ENCODE results near the gene LARP4B.
"Not testable (repeated sequence)": the region's sequence is repeated elsewhere in the genome, so short reads cannot be mapped to it uniquely, and the experiment has no call there.

The LARP4B gene

GRCh38 chr10:944034-944831 is 12.7 kb upstream of the LARP4B start:
- H3K4me1 ChIP-seq (ENCODE audit: control insufficient read depth, insufficient read depth, low read length) = no peaks in the 10 kb centered on the region
- H3K4me3 ChIP-seq (ENCODE audit: low read length) = no peak overlapping the region
- H3K36me3 ChIP-seq (ENCODE audit: control insufficient read depth, insufficient read depth, low read length) = no peaks in the 10 kb centered on the region
- H3K27ac ChIP-seq (ENCODE audit: low read length) = no peak overlapping the region
- no peak for DNase-seq (ENCODE audit: low read depth, low spot score)
- WGBS (ENCODE audit: insufficient coverage, insufficient read length) = no CpG with 5 or more reads among the region's 14 CpGs
- no peaks in the 10 kb centered on the region for H3K27me3 ChIP-seq (ENCODE audit: control insufficient read depth, insufficient read depth, low read length)
- H3K9me3 ChIP-seq (ENCODE audit: control insufficient read depth, insufficient read depth, low read length) = no peaks in the 10 kb centered on the region

- no CpG with 5 or more reads among the region's 17 CpGs for WGBS (ENCODE audit: insufficient coverage, insufficient read length)
- H3K4me3 ChIP-seq (ENCODE audit: low read length) = no peak overlapping the region
- H3K9me3 ChIP-seq (ENCODE audit: control insufficient read depth, insufficient read depth, low read length) = no peaks in the 10 kb centered on the region
- H3K27me3 ChIP-seq (ENCODE audit: control insufficient read depth, insufficient read depth, low read length) = no peaks in the 10 kb centered on the region
- H3K4me1 ChIP-seq (ENCODE audit: control insufficient read depth, insufficient read depth, low read length) = no peaks in the 10 kb centered on the region
- DNase-seq (ENCODE audit: low read depth, low spot score) = no peak
- no peaks in the 10 kb centered on the region for H3K36me3 ChIP-seq (ENCODE audit: control insufficient read depth, insufficient read depth, low read length)
- H3K27ac ChIP-seq (ENCODE audit: low read length) = no peak overlapping the region
Observed at GRCh38 chr10:943334-944033, 12.0 kb upstream of the LARP4B start.

GRCh38 chr10:938941-939678 is 7.6 kb upstream of the LARP4B start:
- Histone ChIP-seq H3K27ac (ENCODE audit: low read length) (no peak overlapping the region), H3K4me3 (ENCODE audit: low read length) (no peak overlapping the region), H3K9me3 (ENCODE audit: control insufficient read depth, insufficient read depth, low read length) (no peaks in the 10 kb centered on the region), H3K27me3 (ENCODE audit: control insufficient read depth, insufficient read depth, low read length) (no peaks in the 10 kb centered on the region), H3K36me3 (ENCODE audit: control insufficient read depth, insufficient read depth, low read length) (no peaks in the 10 kb centered on the region), H3K4me1 (ENCODE audit: control insufficient read depth, insufficient read depth, low read length) (no peaks in the 10 kb centered on the region)
- DNase-seq (ENCODE audit: low read depth, low spot score) = no peak
- WGBS (ENCODE audit: insufficient coverage, insufficient read length) = no CpG with 5 or more reads among the region's 10 CpGs

- H3K36me3 ChIP-seq (ENCODE audit: control insufficient read depth, insufficient read depth, low read length) = no peaks in the 10 kb centered on the region
- WGBS (ENCODE audit: insufficient coverage, insufficient read length) = no CpG with 5 or more reads among the region's 15 CpGs
- no peaks in the 10 kb centered on the region for H3K4me1 ChIP-seq (ENCODE audit: control insufficient read depth, insufficient read depth, low read length)
- H3K27me3 ChIP-seq (ENCODE audit: control insufficient read depth, insufficient read depth, low read length) = no peaks in the 10 kb centered on the region
- no peak for DNase-seq (ENCODE audit: low read depth, low spot score)
- no peak overlapping the region for H3K4me3 ChIP-seq (ENCODE audit: low read length)
- no peaks in the 10 kb centered on the region for H3K9me3 ChIP-seq (ENCODE audit: control insufficient read depth, insufficient read depth, low read length)
- no peak overlapping the region for H3K27ac ChIP-seq (ENCODE audit: low read length)
Observed at GRCh38 chr10:934746-935406, 3.4 kb upstream of the LARP4B start.

GRCh38 chr10:934165-934564 is 2.7 kb upstream of the LARP4B start:
- WGBS (ENCODE audit: insufficient coverage, insufficient read length) = no CpG with 5 or more reads among the region's 6 CpGs
- H3K27me3 ChIP-seq (ENCODE audit: control insufficient read depth, insufficient read depth, low read length); H3K4me1 ChIP-seq (ENCODE audit: control insufficient read depth, insufficient read depth, low read length); DNase-seq (ENCODE audit: low read depth, low spot score); H3K9me3 ChIP-seq (ENCODE audit: control insufficient read depth, insufficient read depth, low read length); H3K36me3 ChIP-seq (ENCODE audit: control insufficient read depth, insufficient read depth, low read length); H3K4me3 ChIP-seq (ENCODE audit: low read length); H3K27ac ChIP-seq (ENCODE audit: low read length): not testable (repeated sequence)

GRCh38 chr10:932589-932988 is 1.1 kb upstream of the LARP4B start:
- WGBS (ENCODE audit: insufficient coverage, insufficient read length) = no CpG with 5 or more reads among the region's 28 CpGs
- no peaks in the 10 kb centered on the region for H3K9me3 ChIP-seq (ENCODE audit: control insufficient read depth, insufficient read depth, low read length)
- peaks cover 1% of the 10 kb centered on the region; the same call in 1 of the 2 replicates for H3K4me1 ChIP-seq (ENCODE audit: control insufficient read depth, insufficient read depth, low read length)
- H3K36me3 ChIP-seq (ENCODE audit: control insufficient read depth, insufficient read depth, low read length) = no peaks in the 10 kb centered on the region
- H3K27me3 ChIP-seq (ENCODE audit: control insufficient read depth, insufficient read depth, low read length) = no peaks in the 10 kb centered on the region
- no peak for DNase-seq (ENCODE audit: low read depth, low spot score)
- no peak overlapping the region for H3K27ac ChIP-seq (ENCODE audit: low read length)
- no peak overlapping the region for H3K4me3 ChIP-seq (ENCODE audit: low read length)

GRCh38 chr10:930625-931325 is 730 bp downstream of the LARP4B start:
- Histone ChIP-seq H3K9me3 (ENCODE audit: control insufficient read depth, insufficient read depth, low read length) (no peaks in the 10 kb centered on the region), H3K4me1 (ENCODE audit: control insufficient read depth, insufficient read depth, low read length) (peaks cover 1% of the 10 kb centered on the region; the same call in 1 of the 2 replicates), H3K27ac (ENCODE audit: low read length) (no peak overlapping the region), H3K36me3 (ENCODE audit: control insufficient read depth, insufficient read depth, low read length) (no peaks in the 10 kb centered on the region), H3K4me3 (ENCODE audit: low read length) (peak overlapping the region; percentile 56), H3K27me3 (ENCODE audit: control insufficient read depth, insufficient read depth, low read length) (no peaks in the 10 kb centered on the region)
- no CpG with 5 or more reads among the region's 63 CpGs for WGBS (ENCODE audit: insufficient coverage, insufficient read length)
- no peak for DNase-seq (ENCODE audit: low read depth, low spot score)

GRCh38 chr10:929960-930624 is 1.4 kb downstream of the LARP4B start:
- Histone ChIP-seq H3K27me3 (ENCODE audit: control insufficient read depth, insufficient read depth, low read length) (no peaks in the 10 kb centered on the region), H3K36me3 (ENCODE audit: control insufficient read depth, insufficient read depth, low read length) (no peaks in the 10 kb centered on the region), H3K9me3 (ENCODE audit: control insufficient read depth, insufficient read depth, low read length) (no peaks in the 10 kb centered on the region), H3K4me3 (ENCODE audit: low read length) (peak overlapping the region; percentile 56; the same call in 1 of the 2 replicates), H3K4me1 (ENCODE audit: control insufficient read depth, insufficient read depth, low read length) (peaks cover 1% of the 10 kb centered on the region; the same call in 1 of the 2 replicates), H3K27ac (ENCODE audit: low read length) (no peak overlapping the region)
- DNase-seq (ENCODE audit: low read depth, low spot score) = no peak
- WGBS (ENCODE audit: insufficient coverage, insufficient read length) = no CpG with 5 or more reads among the region's 14 CpGs

- Histone ChIP-seq H3K27me3 (ENCODE audit: control insufficient read depth, insufficient read depth, low read length) (no peaks in the 10 kb centered on the region), H3K27ac (ENCODE audit: low read length) (no peak overlapping the region), H3K4me1 (ENCODE audit: control insufficient read depth, insufficient read depth, low read length) (peaks cover 1% of the 10 kb centered on the region; the same call in 1 of the 2 replicates), H3K4me3 (ENCODE audit: low read length) (no peak overlapping the region), H3K9me3 (ENCODE audit: control insufficient read depth, insufficient read depth, low read length) (no peaks in the 10 kb centered on the region), H3K36me3 (ENCODE audit: control insufficient read depth, insufficient read depth, low read length) (no peaks in the 10 kb centered on the region)
- no CpG with 5 or more reads among the region's 2 CpGs for WGBS (ENCODE audit: insufficient coverage, insufficient read length)
- DNase-seq (ENCODE audit: low read depth, low spot score) = no peak
Observed at GRCh38 chr10:927131-927530, 4.4 kb downstream of the LARP4B start.
